ENCODE measurements around the gene CXCL16.

DNA sequence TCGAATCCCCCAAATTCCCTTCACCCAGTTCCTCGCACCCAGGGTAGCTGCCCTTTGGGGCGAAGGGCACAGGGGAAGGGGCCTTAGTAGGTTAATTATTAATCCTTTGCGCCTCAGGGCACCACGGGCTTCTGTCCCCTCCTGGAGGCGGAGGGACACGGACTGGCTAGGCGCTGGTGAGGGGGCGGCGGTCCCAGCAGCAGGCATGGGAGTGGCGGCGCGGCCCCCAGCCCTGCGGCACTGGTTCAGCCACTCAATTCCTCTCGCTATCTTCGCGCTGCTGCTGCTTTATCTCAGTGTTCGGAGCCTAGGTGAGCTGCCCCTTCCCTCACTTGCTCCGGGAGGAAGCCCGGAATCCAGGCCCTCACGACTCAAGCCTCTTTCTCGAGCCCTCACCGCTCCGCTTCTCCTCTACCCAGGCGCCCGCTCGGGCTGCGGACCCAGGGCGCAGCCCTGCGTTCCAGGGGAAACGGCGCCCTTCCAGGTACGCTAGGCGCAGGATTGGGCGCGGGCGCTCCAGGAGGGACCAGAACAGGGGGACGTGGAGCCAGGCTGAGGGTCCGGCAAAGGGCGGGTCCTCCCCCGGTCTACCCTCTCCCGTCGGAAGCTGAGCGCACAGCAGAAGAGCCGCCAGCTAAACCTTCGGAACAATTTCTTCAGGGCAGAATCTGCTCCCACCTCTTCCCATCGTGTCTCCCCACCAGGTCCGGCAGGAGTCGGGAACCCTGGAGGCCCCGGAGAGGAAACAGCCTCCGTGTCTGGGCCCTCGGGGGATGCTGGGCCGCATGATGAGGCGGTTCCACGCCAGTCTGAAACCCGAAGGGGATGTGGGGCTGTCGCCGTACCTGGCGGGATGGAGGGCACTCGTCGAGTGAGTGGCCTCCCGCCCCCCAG lies 49.3 kb upstream of the CXCL16 start, which contains the start of gene GLTPD2:
- TF ChIP-seq EZH2phosphoT487 (IDR thresholded peaks at IDR 0.05; ENCODE audit: low read length) (no peak), EZH2 (optimal IDR thresholded peaks at IDR 0.05; ENCODE audit: low read depth, low read length) (no peak)
- TF ChIP-seq, protein P1, sequence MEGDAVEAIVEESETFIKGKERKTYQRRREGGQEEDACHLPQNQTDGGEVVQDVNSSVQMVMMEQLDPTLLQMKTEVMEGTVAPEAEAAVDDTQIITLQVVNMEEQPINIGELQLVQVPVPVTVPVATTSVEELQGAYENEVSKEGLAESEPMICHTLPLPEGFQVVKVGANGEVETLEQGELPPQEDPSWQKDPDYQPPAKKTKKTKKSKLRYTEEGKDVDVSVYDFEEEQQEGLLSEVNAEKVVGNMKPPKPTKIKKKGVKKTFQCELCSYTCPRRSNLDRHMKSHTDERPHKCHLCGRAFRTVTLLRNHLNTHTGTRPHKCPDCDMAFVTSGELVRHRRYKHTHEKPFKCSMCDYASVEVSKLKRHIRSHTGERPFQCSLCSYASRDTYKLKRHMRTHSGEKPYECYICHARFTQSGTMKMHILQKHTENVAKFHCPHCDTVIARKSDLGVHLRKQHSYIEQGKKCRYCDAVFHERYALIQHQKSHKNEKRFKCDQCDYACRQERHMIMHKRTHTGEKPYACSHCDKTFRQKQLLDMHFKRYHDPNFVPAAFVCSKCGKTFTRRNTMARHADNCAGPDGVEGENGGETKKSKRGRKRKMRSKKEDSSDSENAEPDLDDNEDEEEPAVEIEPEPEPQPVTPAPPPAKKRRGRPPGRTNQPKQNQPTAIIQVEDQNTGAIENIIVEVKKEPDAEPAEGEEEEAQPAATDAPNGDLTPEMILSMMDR (IDR thresholded peaks at IDR 0.05; ENCODE audit: low read length): no peak
